Embryonic facial prominence (tissue), 1 donor: ENCODE data around the gene RIPOR3.

Source experiments
- DNase-seq: peaks from one replicate; pipeline ENCODE4 v3.0.0-alpha.2; 2016; ENCODE audit errors: extremely low spot score

Gene RIPOR3

DNA sequence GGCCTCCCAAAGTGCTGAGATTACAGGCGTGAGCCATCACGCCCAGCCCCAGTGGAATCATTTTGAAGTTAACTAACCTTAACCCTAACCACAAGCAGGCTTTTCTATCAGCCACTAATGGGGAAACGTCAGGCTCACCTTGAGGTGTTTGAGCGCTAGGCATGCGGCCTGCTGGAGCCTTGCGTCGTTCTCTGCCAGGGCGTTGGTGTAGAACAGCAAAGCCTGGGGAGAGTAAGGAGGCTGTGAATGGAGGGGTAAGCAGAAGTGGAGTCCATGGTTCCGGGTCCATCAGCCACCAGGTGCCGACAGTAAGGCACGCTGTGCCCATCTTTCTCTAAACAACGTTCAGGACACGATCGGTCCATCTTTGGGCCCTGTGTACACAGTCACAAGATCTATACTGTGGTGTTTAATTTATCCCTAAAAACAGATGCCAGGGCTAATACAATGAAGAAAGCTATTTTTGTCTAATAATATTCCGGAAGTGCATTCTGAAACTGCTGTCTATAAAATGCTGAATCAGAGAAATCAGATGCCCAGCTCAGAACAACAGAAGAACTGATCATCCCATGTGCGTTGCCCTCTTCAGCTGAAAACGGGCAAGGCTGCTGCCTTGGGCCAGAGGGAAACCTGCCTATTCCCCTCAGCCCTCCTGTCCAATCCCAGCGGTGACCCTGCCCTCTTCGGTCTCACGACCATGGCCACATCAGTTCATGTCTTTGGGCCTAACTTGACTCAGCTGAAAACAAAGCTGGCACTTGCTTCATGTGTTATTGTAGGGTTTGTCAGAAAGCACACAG is 101.6 kb downstream of the RIPOR3 start:
- DNase-seq, result no peak

DNA sequence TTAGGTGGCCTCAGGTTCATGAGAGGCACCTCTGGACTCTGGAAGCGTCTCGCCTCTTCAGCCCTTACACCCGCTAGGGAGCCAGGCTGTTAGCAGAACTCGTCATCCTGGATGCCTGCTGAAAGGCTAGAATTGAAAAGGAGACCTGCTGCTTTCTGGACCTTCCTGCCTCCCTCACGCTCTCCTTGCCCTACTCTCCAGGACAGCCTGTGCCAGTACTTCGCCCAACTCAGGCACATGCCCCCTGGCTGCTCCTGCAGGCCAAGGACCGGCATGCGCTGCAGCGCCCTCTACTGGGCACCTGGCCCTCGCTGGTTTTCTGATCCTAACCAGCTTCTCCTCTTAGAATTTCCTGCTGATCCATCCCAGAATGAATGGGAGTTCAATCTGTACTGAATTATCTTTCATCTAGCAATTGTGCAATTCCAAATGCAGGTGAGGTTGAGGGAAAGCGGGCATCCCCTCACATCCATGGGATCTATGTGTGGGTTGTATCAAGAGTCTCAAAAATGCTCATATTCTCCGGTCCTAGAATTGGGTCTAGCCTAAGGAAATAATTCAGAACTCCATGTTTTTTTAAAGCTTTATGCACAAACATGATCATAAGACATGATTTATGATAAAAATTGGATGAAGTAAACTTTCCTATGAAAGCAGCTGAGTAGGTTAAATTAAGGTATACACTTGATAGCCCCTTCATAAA is 103.2 kb downstream of the RIPOR3 start:
- DNase-seq, result no peak

DNA sequence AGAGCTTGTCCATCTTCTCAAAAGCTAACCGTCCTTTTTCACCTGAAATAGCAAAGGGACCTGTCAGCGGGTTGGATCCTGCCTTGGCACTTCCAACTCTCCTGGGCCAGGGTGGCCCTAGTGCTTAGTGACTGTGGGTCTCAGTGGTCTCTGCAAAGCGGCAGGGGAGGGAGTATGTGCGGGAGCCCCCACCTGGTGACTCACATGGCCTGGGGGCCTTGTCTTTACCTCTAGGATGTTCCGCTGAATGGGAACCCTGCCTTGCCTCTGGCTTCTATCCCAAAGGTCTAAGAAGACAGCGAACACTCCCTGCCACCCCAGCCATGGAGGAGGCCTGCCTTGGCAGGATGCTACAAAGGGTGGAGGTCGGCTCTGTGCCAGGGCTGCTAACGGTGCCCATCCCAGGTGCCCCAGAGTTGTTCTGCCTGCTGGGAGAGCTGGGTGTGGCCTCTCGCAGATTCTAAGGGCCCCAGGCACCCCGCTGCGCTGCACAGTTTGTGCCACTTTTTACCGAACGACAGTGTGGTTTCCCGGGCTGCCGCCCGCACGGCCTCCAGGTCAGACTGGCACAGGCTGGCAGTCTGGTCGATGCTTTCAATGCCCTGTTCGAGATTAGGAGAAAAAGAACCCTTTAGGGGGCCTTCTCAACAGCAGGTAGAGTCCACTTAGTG is 103.9 kb downstream of the RIPOR3 start:
- DNase-seq, result no peak

DNA sequence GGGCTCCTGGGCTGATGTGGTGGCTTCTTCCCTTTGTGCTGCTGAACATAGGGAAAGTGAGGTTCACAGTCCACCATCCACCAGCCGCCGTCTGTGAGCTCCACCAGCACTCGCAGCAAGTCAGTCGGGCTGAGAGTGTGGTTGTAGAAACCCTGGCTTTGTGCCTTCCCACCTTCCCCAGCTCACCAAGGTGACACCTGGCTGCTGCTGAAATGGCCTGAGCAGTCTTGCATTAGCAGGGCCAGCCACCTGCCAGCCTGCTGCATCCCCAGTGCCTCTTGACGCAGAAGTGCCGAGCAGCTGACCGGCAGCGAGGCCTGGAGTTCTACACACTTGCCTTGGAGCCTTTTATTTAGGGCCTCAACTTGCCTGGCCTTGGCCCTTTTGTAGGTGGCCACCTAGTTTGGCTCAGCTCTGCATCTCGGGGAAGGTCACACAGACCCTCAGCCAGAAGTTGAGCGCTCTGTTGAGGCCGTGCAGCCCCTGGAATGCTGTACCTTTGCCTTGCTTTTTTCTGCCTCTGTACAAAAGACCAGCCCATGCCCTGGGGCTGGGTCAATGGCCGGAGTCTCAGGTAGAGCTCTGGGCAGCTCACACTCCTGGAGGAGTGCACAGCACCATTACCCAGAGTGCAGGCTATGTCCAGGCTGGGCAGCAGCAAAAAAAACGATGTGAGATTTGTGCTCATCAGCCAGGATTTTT is 104.7 kb downstream of the RIPOR3 start:
- no peak for DNase-seq

DNA sequence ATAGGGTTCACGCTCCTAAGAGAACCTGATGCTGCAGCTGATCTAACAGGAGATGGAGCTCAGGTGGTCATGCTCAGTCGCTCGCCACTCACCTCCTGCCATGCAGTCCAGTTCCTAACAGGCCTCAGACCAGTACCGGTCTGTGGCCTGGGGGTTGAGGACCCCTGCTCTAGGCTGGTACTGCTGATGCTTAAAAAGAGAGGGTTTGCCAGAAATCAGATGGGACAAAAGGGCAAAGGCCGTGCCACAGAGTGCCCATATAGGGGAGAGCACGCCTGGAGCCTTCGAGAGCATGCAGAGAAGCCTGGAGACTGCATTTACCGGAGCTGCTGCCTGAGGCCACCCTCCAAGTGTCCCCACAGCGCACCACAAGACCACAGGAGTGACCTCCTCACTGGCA is 105.7 kb downstream of the RIPOR3 start:
- no peak for DNase-seq

DNA sequence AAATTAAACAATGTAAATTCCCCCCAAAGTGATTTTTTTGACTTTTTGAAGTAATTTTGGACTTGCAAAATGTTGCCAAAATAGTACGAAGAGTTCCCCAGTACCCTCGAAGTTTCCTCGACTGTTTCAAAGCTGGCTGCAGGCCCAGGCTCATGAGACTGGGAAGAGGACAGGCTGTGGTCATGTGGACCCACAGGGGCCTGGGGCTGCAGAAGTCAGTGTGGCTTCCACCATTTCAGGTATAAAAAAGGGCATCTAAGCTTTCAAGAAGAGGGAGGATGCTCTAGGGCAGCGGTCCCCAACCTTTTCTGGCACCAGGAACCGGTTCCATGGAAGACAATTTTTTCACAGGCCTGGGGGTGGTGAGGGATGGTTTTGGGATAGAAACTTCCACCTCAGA is 106.1 kb downstream of the RIPOR3 start:
- DNase-seq, result no peak

DNA sequence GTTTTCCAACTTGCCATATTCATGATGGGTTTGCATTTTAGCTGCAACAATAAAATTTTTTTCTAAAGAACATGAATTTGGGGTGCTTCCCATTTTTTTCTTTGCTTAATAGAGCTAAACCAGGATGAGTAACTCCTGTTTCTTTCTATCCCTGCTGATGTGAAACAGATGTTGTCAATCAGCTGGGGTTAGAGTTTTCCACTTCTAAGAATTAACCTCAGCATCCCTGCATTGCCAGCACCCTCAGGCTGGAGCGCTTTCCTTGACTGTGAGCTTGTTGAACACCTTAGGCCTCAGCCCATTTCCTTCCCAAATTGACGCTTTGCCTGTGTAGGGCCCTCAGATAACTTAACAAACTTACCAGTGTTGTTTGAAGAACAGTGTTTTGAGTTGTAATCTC is 106.7 kb downstream of the RIPOR3 start:
- no peak for DNase-seq

DNA sequence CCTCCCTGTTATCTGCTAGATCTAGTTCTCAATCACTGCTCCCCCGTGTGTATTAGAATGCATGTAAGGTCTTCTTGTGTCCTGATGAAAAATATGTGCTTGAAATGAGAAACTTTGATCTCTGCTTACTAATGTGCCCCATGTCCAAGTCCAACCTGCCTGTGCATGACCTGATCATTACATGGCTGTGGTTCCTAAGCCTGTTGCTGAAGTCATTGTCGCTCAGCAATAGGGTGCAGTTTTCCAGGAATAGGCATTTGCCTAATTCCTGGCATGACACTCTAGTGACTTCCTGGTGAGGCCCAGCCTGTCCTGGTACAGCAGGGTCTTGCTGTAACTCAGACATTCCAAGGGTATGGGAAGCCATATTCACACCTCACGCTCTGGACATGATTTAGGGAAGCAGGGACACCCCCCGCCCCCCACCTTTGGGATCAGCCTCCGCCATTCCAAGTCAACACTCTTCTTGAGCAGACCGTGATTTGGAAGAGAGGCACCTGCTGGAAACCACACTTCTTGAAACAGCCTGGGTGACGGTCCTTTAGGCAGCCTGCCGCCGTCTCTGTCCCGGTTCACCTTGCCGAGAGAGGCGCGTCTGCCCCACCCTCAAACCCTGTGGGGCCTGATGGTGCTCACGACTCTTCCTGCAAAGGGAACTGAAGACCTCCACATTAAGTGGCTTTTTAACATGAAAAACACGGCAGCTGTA is 107.7 kb downstream of the RIPOR3 start:
- DNase-seq, result no peak

DNA sequence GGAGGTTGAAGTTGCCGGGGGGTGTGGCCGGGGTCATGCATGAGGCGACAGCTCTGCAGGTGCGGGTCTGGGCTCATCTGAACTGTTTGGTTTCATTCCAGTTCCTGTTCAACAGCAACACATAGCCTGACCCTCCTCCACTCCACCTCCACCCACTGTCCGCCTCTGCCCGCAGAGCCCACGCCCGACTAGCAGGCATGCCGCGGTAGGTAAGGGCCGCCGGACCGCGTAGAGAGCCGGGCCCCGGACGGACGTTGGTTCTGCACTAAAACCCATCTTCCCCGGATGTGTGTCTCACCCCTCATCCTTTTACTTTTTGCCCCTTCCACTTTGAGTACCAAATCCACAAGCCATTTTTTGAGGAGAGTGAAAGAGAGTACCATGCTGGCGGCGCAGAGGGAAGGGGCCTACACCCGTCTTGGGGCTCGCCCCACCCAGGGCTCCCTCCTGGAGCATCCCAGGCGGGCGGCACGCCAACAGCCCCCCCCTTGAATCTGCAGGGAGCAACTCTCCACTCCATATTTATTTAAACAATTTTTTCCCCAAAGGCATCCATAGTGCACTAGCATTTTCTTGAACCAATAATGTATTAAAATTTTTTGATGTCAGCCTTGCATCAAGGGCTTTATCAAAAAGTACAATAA is 108.6 kb downstream of the RIPOR3 start:
- DNase-seq, result no peak

DNA sequence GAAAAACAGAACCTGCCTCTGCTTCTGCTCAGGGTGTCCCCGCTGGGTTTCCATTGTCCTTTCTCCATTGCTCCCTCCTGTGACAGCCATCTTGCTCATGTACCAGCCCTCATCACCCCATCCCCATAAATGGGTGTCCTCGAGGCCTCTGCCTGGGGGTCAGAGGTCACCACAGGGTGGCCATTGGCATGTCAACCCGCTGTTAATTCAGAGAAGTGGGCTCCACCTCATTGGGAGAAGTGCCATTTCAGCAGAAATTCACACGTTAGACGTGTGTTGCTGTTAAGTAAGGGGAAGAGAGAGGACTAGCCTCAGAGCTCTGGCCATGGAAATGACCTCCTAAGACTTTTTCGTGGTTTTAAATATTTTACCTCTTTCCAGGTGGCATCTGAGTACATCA is 109.2 kb downstream of the RIPOR3 start:
- DNase-seq, result no peak

DNA sequence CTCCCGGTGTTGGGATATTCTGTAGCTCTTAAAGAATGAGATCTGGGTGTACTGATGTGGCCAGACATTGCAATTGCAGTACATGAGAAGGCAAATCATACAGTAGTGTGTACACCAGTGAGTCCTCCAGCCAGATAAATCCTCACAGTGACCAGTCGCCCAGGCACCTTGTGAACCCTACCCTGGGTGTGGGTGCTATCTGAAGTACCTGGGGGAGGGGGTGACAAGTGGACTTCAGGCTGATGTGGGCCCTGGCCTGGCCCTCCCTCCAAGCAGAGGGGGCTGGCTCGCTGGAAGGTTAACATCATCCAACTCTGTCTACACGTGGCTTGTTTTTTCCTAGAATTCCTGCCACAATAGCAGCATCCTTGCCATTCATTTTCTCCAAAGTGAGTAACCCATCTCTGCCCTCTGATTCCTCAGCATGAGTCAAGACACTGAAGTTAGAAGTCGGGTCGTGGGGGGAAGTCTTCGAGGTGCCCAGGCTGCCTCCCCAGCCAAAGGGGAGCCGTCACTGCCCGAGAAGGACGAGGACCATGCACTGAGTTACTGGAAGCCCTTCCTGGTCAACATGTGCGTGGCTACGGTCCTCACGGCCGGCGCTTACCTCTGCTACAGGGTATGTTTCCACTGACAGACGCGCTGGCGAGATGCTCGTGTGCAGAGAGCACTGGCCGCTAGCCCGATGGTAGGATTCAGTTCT is 110.3 kb downstream of the RIPOR3 start:
- no peak for DNase-seq

DNA sequence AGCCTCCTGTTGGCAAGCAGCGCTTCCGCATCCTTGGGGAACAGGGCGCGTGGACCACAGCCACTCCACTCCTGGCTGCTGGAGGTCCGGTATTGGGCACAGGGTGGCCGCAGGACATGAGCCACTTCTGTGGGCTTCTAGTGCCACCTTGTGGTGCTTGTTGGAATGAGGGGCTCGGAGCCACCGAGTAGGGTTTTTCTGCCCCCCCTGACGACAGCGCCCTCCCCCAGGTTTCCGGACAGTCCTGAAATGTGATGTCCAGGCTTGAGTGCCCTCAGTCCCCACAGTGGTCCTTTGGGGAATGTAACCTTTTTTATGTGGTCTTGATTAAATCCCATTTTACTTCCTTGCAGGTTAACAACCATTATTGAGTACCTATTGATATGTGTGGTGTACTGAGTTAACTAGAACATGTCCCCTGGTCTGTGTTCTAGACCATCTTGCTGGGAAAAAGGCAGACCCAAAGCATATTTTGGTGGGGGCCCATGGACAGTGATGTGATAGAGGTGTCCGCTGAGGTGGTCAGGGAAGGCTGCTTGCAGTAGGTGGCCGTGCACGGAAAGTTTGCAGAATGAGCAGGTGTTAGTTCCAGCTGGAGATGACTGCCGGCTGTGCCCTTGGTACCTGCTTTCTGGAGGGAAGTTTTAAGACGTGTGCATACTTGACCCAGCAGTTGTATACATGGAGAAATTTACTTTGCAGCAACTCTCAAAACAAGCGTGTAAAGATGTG is 111.2 kb downstream of the RIPOR3 start:
- no peak for DNase-seq

DNA sequence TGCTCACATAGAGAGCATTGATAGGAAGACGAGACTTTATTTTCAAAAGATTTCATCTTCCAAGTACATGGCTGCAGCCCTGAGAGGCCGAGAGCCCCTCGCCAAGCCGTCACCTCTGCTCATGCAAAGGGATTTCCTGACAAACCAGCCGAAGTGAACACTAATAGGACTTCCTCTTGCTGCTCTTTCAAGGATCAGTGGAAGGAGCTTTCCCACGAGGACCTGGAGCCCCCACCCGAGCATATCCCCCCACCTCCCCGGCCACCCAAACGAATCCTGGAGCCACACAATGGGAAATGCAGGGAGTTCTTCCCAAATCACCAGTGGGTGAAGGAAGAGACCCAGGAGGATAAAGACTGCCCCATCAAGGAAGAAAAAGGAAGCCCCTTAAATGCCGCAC is 111.8 kb downstream of the RIPOR3 start:
- DNase-seq, result no peak

DNA sequence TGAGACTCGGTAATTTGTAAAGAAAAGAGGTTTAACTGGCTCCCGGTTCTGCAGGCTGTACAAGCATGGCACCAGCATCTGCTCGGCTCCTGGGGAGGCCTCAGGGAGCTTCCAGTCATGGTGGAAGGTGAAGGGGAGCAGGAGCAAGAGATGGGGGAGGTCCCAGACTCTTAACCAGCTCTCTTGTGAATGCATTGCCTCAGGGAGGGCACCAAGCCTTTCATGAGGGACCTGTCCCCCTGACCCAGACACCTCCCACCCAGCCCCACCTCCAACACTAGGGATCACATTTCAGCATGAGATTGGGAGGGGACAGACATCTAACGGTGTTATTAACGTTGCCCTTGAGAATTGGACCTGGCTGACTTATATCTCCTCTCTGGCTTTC is 112.6 kb downstream of the RIPOR3 start:
- DNase-seq, result no peak

DNA sequence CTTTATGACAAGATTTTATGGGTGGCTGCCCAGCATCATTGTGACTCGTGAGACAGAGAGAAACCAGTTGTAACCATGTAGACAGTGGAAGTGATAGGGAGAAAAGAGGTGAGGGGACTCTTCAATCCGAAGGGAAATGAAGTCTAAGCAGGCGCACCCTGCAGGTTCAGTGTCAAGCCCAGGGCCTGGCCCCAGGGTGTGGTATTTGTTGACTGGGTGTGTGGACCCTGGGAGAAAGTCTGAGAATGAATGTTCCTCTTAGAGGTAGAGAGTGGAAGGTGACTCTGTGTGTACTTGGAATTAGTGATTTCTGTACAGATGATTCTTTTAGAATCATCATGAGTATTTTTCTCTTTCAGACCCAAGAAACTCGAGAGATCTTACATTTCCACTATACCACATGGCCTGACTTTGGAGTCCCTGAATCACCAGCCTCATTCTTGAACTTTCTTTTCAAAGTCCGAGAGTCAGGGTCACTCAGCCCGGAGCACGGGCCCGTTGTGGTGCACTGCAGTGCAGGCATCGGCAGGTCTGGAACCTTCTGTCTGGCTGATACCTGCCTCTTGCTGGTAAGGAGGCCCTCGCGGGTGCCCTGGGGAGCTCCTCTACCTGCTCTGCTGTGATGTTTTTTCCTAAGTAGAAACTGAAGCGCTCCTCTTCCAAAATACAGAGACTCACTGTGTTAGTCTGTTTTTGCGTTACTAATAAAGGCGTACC is 113.1 kb downstream of the RIPOR3 start:
- no peak for DNase-seq

DNA sequence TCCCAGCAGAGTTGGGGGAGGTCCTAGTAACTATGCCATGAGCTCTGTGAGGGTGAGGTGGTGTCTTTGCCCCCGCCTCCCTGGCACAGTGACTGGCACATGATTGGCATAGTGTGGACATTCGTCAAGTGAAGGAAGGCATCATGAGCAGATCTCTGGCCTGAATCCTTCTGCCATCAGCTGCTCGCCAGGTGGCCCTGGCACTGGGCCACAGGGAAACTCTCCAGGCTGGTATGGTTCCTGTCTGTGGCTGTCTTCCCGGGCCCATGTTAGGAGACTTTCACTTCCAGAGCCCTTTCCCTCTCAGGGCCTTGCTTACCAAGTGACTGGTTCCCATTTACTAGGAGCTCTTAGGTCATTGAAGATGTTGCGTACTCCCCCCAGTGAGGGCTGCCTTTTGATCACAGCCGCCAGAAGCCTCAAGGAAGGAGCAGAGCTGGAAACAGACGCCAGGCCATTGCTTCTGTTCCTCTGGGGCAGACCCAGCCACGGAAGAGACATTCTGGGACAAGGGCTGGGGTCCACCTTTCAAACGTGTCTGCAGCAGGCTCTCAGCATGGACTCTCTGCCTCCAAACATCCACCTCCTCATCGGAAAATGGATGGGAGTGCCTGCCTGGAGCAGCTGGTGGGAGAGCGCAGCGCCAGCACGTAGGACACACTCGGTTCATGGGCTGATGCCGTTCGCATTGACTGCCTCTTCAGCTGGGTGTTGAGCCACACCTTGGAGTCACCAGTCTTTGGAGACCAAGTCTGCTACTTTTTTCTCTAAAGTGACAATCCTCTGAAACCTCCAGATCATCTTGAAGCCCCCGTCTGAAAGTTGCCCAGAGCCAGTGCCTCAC is 113.9 kb downstream of the RIPOR3 start:
- no peak for DNase-seq

DNA sequence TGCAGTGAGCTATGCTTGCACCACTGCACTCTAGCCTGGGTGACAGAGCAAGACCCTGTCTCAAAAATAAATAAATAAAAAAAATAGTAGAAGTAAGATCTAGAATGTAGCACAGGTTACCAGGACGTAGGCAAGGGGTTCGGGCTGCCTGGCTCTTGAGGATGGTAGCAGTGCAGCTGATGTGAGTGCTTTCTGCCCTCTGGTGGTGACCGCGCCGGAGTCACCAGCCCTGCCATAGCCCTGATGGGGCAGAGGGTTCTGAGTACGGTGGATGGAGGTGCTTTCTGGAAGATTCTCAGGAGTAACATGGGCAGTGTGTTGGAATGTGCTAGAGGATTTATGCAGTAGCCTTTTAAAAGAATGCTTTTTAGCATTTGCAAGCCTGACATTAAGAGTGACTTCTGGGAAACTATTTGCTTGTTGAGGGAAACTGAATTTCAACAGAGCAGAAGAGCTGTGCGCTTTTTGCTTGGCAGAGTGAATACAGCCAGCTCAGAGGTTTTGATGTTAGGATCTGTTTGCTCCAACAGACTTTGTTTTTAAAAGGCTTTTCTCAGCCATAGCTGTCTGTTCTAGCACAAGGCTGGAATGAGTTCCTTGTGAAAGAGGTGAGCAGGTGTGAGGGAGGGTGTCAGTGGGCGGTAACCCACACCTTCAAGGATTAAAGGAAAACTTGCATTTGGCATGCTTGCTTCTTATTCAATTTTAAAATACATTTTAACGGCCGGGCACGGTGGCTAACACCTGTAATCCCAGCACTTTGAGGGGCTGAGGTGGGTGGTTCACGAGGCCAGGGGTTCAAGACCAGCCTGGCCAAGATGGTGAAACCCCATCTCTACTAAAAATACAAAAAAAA is 115.2 kb downstream of the RIPOR3 start:
- DNase-seq, result peak; percentile 34
